HG03469 (cell line): ENCODE results near the gene GRIK2.
A peak's percentile ranks its signal among the peaks of the same experiment; 100 is the strongest.

Experiments used
- ATAC-seq: cut with Tn5 transposase; IDR thresholded peaks from one replicate; pipeline ENCODE4 v1.9.1; 2021; ENCODE audit warnings: mild to moderate bottlenecking, moderate library complexity, moderate number of reproducible peaks; ENCODE audit not compliant: unreplicated experiment

The GRIK2 gene

GRCh38 chr6:101776919-101777350 is 383.4 kb downstream of the GRIK2 start:
- ATAC-seq, result no peak

GRCh38 chr6:101777646-101778045 is 384.1 kb downstream of the GRIK2 start:
- no peak for ATAC-seq

- ATAC-seq, result no peak
Measured at GRCh38 chr6:101779051-101779844, 385.7 kb downstream of the GRIK2 start.

GRCh38 chr6:101783287-101783686 is 389.8 kb downstream of the GRIK2 start:
- ATAC-seq, result no peak

GRCh38 chr6:101784094-101784493 is 390.6 kb downstream of the GRIK2 start:
- ATAC-seq, result no peak

GRCh38 chr6:101799531-101799930 is 406.0 kb downstream of the GRIK2 start:
- no peak for ATAC-seq

- ATAC-seq, result no peak
Measured at GRCh38 chr6:101800598-101800997, 407.1 kb downstream of the GRIK2 start.

- no peak for ATAC-seq
Measured at GRCh38 chr6:101803136-101803535, 409.6 kb downstream of the GRIK2 start.

- no peak for ATAC-seq
Measured at GRCh38 chr6:101806241-101806640, 412.7 kb downstream of the GRIK2 start.

GRCh38 chr6:101811108-101811507 is 417.6 kb downstream of the GRIK2 start:
- no peak for ATAC-seq

GRCh38 chr6:101816716-101817115 is 423.2 kb downstream of the GRIK2 start:
- ATAC-seq, result no peak

GRCh38 chr6:101818051-101818450 is 424.5 kb downstream of the GRIK2 start:
- no peak for ATAC-seq

GRCh38 chr6:101824551-101825345 is 431.2 kb downstream of the GRIK2 start:
- ATAC-seq, result no peak

GRCh38 chr6:101826269-101826668 is 432.8 kb downstream of the GRIK2 start:
- no peak for ATAC-seq

- no peak for ATAC-seq
Measured at GRCh38 chr6:101826678-101827077, 433.2 kb downstream of the GRIK2 start.

GRCh38 chr6:101830501-101831031 is 437.1 kb downstream of the GRIK2 start:
- ATAC-seq, result no peak

GRCh38 chr6:101832371-101832770 is 438.9 kb downstream of the GRIK2 start:
- ATAC-seq, result no peak

- no peak for ATAC-seq
Measured at GRCh38 chr6:101840100-101840499, 446.6 kb downstream of the GRIK2 start.

GRCh38 chr6:101845172-101845571 is 451.7 kb downstream of the GRIK2 start:
- ATAC-seq, result peak; percentile 23

- peak; percentile 82 for ATAC-seq
Measured at GRCh38 chr6:101845621-101846020, 452.1 kb downstream of the GRIK2 start.

- no peak for ATAC-seq
Measured at GRCh38 chr6:101847690-101848089, 454.2 kb downstream of the GRIK2 start.

- no peak for ATAC-seq
Measured at GRCh38 chr6:101851911-101852310, 458.4 kb downstream of the GRIK2 start.
